Upper lobe of left lung (tissue), 6 donors: ENCODE data around the gene IL23R. TPM values are rescaled to one million over a fixed set of nuclear protein-coding genes. Genes with fewer than 3 reads are reported as not detected.

ENCODE experiments used
- ATAC-seq, 2 donors: fragments of 200-7000 bp; cut with Tn5 transposase; one replicate each; pipeline ENCODE4 v1.9.1; 2022; ENCODE audit warnings: mild to moderate bottlenecking in 2 of 2, moderate library complexity in 2 of 2; ENCODE audit not compliant: low FRiP score in 2 of 2
- DNase-seq, 2 donors: peaks; one replicate each; pipeline ENCODE4 v3.0.0-alpha.2; 2019 to 2020
- H3K27ac ChIP-seq, 4 donors: fragments of 200-600 bp; sonication (generic); one replicate each; pipeline ENCODE4 v1.5.1; 2016 to 2019
- H3K27me3 ChIP-seq, 4 donors: fragments of 200-600 bp; sonication (generic); one replicate each; pipeline ENCODE4 v1.5.1; 2017 to 2019
- H3K36me3 ChIP-seq, 4 donors: fragments of 200-600 bp; sonication (generic); one replicate each; pipeline ENCODE4 v1.5.1; 2016 to 2019
- H3K4me1 ChIP-seq, 4 donors: fragments of 200-600 bp; sonication (generic); one replicate each; pipeline ENCODE4 v1.5.1; 2018 to 2019
- H3K4me3 ChIP-seq, 4 donors: fragments of 200-600 bp; sonication (generic); one replicate each; pipeline ENCODE4 v1.5.1; 2017 to 2019; ENCODE audit warnings: mild to moderate bottlenecking in 2 of 4, moderate library complexity in 1 of 4
- H3K9me3 ChIP-seq, 4 donors: fragments of 200-600 bp; sonication (generic); one replicate each; pipeline ENCODE4 v1.5.1; 2018 to 2019
- EP300 ChIP-seq, 4 donors: sonication (generic); formaldehyde crosslinking; IDR thresholded peaks; one replicate each; pipeline ENCODE4 v1.5.1; 2017; ENCODE audit warnings: antibody characterized with exemption in 4 of 4, control low read depth in 2 of 4
- POLR2A ChIP-seq, 4 donors: fragments of 450-650 bp; IDR thresholded peaks; one replicate each; pipeline ENCODE4 v1.5.1; 2016 to 2017; ENCODE audit warnings: antibody characterized with exemption in 4 of 4, mild to moderate bottlenecking in 2 of 4
- POLR2AphosphoS5 ChIP-seq, 2 donors: sonication (generic); formaldehyde crosslinking; IDR thresholded peaks; one replicate each; pipeline ENCODE4 v1.5.1; 2017; ENCODE audit warnings: antibody characterized with exemption in 2 of 2
- WGBS, 2 donors: methylation state at CpG; one replicate each; pipeline ENCODE4 v1.1.5; 2017 to 2018; 5-methylcytosine and 5-hydroxymethylcytosine counted together
- total RNA-seq, 6 donors: library from RNA; depleted of rRNA in 4 of 6; stranded (reverse); fragments of >200 nt in 4 of 6; gene quantifications; one replicate each; pipeline versions ENCODE4 v1.1.0 to v1.2.1, GENCODE V29; 2016 to 2021
- TF ChIP-seq, protein P1 (sequence below), 6 experiments: fragments of 450-650 bp in 4 of 6; fragments of 200-600 bp in 2 of 6; sonication (generic) in 2 of 6; IDR thresholded peaks; one replicate each; pipeline ENCODE4 v1.5.1; 2016 to 2019; ENCODE audit warnings: antibody characterized with exemption in 6 of 6
- donor health status: DM: no; HTN: no; CAD: no; lungs with moderate emphysema.
- donor health status: DM: no; HTN: yes; CAD: no; lungs with severe emphysema.

IL23R gene
- total RNA-seq, 6 donors from 2014 or later, result 0.29 to 0.79 (median 0.37) TPM; not detected in 2

DNA sequence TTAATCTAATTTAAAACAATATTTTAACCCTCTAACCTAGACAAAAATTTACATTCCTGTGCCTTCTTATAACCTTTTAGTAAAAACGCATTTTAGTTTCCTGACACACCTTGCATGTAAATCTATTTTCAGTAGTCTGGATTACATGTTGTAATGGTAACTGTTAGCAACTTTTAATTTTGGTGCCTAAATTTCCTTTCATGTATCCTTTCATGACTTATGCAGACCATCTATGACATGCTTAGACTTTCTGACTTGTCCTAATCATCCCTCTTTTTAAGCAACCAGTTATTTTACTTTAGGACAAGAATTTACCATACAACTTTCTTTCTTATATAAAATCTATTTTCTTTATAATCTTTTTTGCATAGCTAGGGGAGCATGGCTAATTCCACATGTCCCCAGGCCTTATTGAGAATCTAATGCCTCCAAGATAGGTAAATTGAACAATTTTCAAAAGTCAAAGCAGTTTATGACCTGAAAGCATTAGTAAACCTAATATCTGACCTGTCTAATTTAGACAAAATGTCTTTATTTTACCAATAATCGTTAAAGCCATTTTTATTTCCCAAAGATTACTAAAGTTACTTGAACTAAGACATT lies 83.9 kb downstream of the IL23R start:
- Histone ChIP-seq H3K9me3 (peaks cover 0 to 19% (median 0%) of the 10 kb centered on the region in 4 donors), H3K4me1 (no peaks in the 10 kb centered on the region), H3K27me3 (no peaks in the 10 kb centered on the region), H3K27ac (no peak overlapping the region), H3K4me3 (no peak overlapping the region), H3K36me3 (no peaks in the 10 kb centered on the region)
- TF ChIP-seq POLR2A (IDR thresholded peaks at IDR 0.05), result no peak
- ATAC-seq (no peak), DNase-seq (no peak)
- 89 to 93% methylated on average over 2 of the region's 2 CpGs for WGBS, 2 donors

DNA sequence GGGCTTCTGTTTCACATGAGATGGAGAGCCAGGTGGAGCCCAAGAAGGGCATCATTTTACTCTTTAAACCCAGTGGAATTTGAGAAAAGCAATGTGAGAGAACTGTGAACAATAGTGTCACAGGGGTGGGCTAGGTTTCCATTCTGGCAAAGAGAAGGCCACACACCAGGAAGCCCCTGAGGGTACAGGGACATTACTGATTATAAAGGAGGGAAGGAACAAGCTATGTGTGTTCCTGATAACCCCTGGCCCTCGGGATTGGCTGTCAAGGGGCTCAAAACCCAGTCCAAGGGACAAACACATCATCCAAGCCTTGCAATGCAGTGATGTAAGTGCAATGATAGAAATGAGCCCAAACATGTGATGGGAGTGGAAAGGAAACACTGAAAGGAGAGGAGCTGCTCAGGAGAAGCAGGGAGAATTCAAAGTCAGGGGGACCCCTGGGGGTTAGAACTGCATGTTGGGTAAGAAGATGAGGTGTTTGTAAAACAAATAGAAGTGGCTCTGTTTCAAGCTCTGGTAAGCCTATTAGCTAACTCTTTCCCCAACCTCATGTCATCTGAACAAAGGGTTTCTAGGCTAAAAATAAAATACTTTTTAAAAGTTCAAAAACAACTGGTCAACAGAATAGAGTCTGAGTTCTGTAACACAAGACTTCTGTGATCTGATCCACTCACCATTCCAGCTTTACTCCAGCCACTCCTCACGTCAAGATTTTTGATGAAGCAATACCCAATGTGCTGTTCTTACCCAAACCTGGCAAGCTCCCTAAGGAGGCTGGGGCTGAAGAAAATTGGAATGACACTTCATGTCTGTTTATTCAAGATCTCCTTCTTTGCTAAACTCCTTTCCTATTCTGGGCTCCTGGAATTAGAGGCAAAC lies 90.3 kb downstream of the IL23R start:
- Histone ChIP-seq H3K27me3 (no peaks in the 10 kb centered on the region), H3K4me1 (peaks cover 0 to 9% (median 1%) of the 10 kb centered on the region in 4 donors), H3K9me3 (no peaks in the 10 kb centered on the region), H3K4me3 (no peak overlapping the region), H3K36me3 (no peaks in the 10 kb centered on the region), H3K27ac (peak overlapping the region in 2 of 4 donors; percentile 1 to 55)
- ATAC-seq (peak; percentile 45 to 77), DNase-seq (peak in 1 of 2 donors; percentile 61)
- WGBS, 2 donors, result 44 to 55% methylated on average over 2 of the region's 2 CpGs
- peak in 1 of 4 donors; percentile 31 for TF ChIP-seq EP300 (IDR thresholded peaks at IDR 0.05)
- TF ChIP-seq, protein P1, sequence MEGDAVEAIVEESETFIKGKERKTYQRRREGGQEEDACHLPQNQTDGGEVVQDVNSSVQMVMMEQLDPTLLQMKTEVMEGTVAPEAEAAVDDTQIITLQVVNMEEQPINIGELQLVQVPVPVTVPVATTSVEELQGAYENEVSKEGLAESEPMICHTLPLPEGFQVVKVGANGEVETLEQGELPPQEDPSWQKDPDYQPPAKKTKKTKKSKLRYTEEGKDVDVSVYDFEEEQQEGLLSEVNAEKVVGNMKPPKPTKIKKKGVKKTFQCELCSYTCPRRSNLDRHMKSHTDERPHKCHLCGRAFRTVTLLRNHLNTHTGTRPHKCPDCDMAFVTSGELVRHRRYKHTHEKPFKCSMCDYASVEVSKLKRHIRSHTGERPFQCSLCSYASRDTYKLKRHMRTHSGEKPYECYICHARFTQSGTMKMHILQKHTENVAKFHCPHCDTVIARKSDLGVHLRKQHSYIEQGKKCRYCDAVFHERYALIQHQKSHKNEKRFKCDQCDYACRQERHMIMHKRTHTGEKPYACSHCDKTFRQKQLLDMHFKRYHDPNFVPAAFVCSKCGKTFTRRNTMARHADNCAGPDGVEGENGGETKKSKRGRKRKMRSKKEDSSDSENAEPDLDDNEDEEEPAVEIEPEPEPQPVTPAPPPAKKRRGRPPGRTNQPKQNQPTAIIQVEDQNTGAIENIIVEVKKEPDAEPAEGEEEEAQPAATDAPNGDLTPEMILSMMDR (IDR thresholded peaks at IDR 0.05), result no peak
- TF ChIP-seq POLR2A (IDR thresholded peaks at IDR 0.05), result no peak

DNA sequence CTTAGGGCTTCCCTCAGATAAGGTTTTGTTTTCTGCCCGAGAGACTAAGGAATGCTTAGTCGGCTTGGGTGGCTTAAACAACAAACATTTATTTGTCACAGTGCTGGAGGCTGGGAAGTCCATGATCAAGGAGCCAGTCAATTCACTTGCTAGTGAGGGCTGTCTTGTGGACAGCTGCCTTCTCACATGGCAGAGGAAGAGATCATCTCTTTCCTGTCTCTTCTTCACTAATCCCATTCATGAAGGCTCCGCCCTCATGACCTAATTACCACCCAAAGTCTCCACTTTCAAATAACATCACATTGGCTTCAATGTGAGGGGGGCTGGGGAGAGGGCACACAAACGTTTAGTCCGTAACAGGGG lies 90.9 kb downstream of the IL23R start:
- DNase-seq (no peak), ATAC-seq (no peak)
- WGBS, 2 donors, result 65 to 77% methylated on average over 5 of the region's 5 CpGs
- H3K36me3 ChIP-seq, result no peaks in the 10 kb centered on the region
- H3K9me3 ChIP-seq, result no peaks in the 10 kb centered on the region
- no peak overlapping the region for H3K4me3 ChIP-seq
- TF ChIP-seq POLR2A (IDR thresholded peaks at IDR 0.05), result no peak
- TF ChIP-seq EP300 (IDR thresholded peaks at IDR 0.05), result no peak
- no peak for TF ChIP-seq POLR2AphosphoS5 (IDR thresholded peaks at IDR 0.05)
- no peaks in the 10 kb centered on the region for H3K27me3 ChIP-seq
- peaks cover 0 to 9% (median 1%) of the 10 kb centered on the region in 4 donors for H3K4me1 ChIP-seq
- peak overlapping the region in 1 of 4 donors; percentile 1 for H3K27ac ChIP-seq

DNA sequence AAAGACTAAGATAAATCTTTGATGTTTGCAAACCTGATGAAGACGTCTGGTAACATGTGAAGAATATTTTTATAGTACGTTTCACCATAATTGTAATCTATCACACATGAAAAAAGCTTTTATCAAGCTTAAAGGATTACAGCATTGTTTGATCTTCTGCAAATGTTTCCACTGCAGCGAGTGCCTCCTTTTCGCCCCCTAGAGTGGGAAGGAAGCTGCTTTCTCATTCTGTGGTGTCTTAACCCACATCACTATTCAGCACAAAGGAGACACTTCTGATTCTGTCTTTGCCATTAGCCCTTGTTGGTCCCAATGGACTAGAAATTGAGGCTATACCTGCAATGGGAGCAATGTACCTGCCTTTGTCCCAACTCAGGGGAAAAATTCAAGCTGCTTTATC lies 95.4 kb downstream of the IL23R start:
- Histone ChIP-seq H3K27ac (no peak overlapping the region), H3K9me3 (no peaks in the 10 kb centered on the region), H3K4me3 (no peak overlapping the region), H3K4me1 (peaks cover 0 to 5% (median 0%) of the 10 kb centered on the region in 4 donors), H3K27me3 (no peaks in the 10 kb centered on the region), H3K36me3 (no peaks in the 10 kb centered on the region)
- WGBS, 2 donors, result 36 to 46% methylated on average over 4 of the region's 4 CpGs
- no peak for ATAC-seq
- no peak for TF ChIP-seq POLR2A (IDR thresholded peaks at IDR 0.05)
- TF ChIP-seq, protein P1 (IDR thresholded peaks at IDR 0.05), result no peak
- TF ChIP-seq POLR2AphosphoS5 (IDR thresholded peaks at IDR 0.05), result no peak
- no peak for TF ChIP-seq EP300 (IDR thresholded peaks at IDR 0.05)
- no peak for DNase-seq

DNA sequence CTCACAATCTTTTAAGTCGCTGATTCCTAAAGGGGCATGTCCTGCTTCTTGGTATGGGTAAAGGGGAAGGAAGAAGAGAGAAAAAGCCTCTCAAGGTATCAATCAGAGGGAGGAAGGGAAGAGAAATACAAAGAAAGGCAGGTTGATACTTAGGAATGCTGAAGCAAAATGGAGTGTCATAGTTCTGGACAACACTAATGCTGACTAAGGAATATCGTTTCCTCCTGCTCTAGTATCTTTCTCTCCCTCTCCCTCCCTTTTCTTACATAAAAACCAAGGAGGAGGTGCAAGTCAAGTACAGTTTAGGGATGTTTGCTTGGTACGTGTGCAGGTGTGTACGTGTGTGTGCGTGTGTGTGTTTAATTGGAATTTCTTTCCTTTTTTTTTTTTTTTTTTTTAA lies 96.5 kb downstream of the IL23R start:
- Histone ChIP-seq H3K27ac (no peak overlapping the region), H3K4me1 (no peaks in the 10 kb centered on the region), H3K9me3 (no peaks in the 10 kb centered on the region), H3K27me3 (no peaks in the 10 kb centered on the region), H3K36me3 (no peaks in the 10 kb centered on the region), H3K4me3 (no peak overlapping the region)
- WGBS, 2 donors, result 72 to 77% methylated on average over 5 of the region's 5 CpGs
- TF ChIP-seq POLR2A (IDR thresholded peaks at IDR 0.05), result no peak
- ATAC-seq, result no peak
- DNase-seq, result no peak

DNA sequence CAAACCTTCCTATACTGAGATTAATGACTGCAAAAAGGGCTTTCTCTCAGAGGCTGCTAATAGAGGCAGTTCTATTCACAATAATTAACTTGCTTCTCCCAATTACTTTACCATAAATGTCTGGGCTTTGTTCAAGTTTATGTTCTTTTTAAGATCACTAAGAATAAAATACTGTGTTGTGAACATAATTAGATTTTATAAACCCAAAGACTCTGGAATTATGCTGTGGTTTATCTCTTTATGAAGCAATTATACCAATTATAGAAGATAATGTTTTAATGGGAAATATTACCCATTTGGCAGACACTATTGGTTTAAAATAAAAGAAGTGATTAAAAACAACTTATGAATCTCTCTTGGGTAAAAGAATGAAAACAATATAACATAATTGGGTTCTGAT lies 97.9 kb downstream of the IL23R start:
- ATAC-seq (no peak), DNase-seq (no peak)
- H3K4me1 ChIP-seq, result no peaks in the 10 kb centered on the region
- H3K27me3 ChIP-seq, result no peaks in the 10 kb centered on the region
- H3K27ac ChIP-seq, result no peak overlapping the region
- TF ChIP-seq, protein P1 (IDR thresholded peaks at IDR 0.05), result no peak
- TF ChIP-seq EP300 (IDR thresholded peaks at IDR 0.05) (no peak), POLR2A (IDR thresholded peaks at IDR 0.05) (no peak), POLR2AphosphoS5 (IDR thresholded peaks at IDR 0.05) (no peak)
- no peaks in the 10 kb centered on the region for H3K9me3 ChIP-seq
- no peaks in the 10 kb centered on the region for H3K36me3 ChIP-seq
- no peak overlapping the region for H3K4me3 ChIP-seq
